ENCODE results near the gene BCL2L14.
"Not testable (repeated sequence)": the region's sequence is repeated elsewhere in the genome, so short reads cannot be mapped to it uniquely, and the experiment has no call there.

The BCL2L14 gene

GRCh38 chr12:12110923-12111555 lies 40.3 kb downstream of the BCL2L14 start:
- not testable (repeated sequence) for DNase-seq

GRCh38 chr12:12115514-12115913 lies 44.8 kb downstream of the BCL2L14 start:
- peak; percentile 7 to 52 for DNase-seq

- DNase-seq = no peak
Measured at GRCh38 chr12:12116677-12117076, 45.9 kb downstream of the BCL2L14 start.

- no peak for DNase-seq
Measured at GRCh38 chr12:12121061-12121460, 50.3 kb downstream of the BCL2L14 start.

- DNase-seq = no peak
Measured at GRCh38 chr12:12123036-12123604, 52.4 kb downstream of the BCL2L14 start.

GRCh38 chr12:12126551-12126950 lies 55.8 kb downstream of the BCL2L14 start:
- no peak for DNase-seq

GRCh38 chr12:12127304-12127703 lies 56.6 kb downstream of the BCL2L14 start:
- no peak for DNase-seq

- no peak for DNase-seq
Measured at GRCh38 chr12:12128670-12129069, 57.9 kb downstream of the BCL2L14 start.

GRCh38 chr12:12133259-12133658 lies 62.5 kb downstream of the BCL2L14 start:
- DNase-seq = no peak

- DNase-seq = no peak
Measured at GRCh38 chr12:12133785-12134184, 63.0 kb downstream of the BCL2L14 start.

GRCh38 chr12:12138203-12139154 lies 67.7 kb downstream of the BCL2L14 start:
- DNase-seq = no peak

- no peak for DNase-seq
Measured at GRCh38 chr12:12141000-12141399, 70.3 kb downstream of the BCL2L14 start.

GRCh38 chr12:12144531-12144930 lies 73.8 kb downstream of the BCL2L14 start:
- DNase-seq = not testable (repeated sequence)

- DNase-seq = no peak
Measured at GRCh38 chr12:12147111-12147510, 76.4 kb downstream of the BCL2L14 start.

Measured in hippocampal formation (tissue), 2 donors.